AG08396 (cell line): ENCODE data around the gene HHIPL1.
"Not testable (repeated sequence)": the region's sequence is repeated elsewhere in the genome, so short reads cannot be mapped to it uniquely, and the experiment has no call there.

Experiments used
- DNase-seq: peaks from one replicate; pipeline ENCODE4 v3.0.0; 2012; ENCODE audit warnings: low spot score, mixed read lengths

Gene HHIPL1

GRCh38 chr14:99635116-99635515, 9.8 kb upstream of the HHIPL1 start:
- DNase-seq, result no peak

- no peak for DNase-seq
Observed at GRCh38 chr14:99636487-99636886, 8.4 kb upstream of the HHIPL1 start.

- DNase-seq, result no peak
Observed at GRCh38 chr14:99637624-99638023, 7.3 kb upstream of the HHIPL1 start.

GRCh38 chr14:99642771-99643170, 2.2 kb upstream of the HHIPL1 start:
- DNase-seq, result not testable (repeated sequence)

GRCh38 chr14:99643343-99643742, 1.6 kb upstream of the HHIPL1 start:
- DNase-seq, result no peak

- no peak for DNase-seq
Observed at GRCh38 chr14:99644035-99644587, 818 bp upstream of the HHIPL1 start.

- DNase-seq, result no peak
Observed at GRCh38 chr14:99645545-99646505, 896 bp downstream of the HHIPL1 start.

- peak; percentile 82 for DNase-seq
Observed at GRCh38 chr14:99647411-99647810, 2.5 kb downstream of the HHIPL1 start.

GRCh38 chr14:99648027-99648784, 3.3 kb downstream of the HHIPL1 start:
- no peak for DNase-seq

- peak; percentile 76 for DNase-seq
Observed at GRCh38 chr14:99649219-99649618, 4.3 kb downstream of the HHIPL1 start.

GRCh38 chr14:99649643-99650042, 4.7 kb downstream of the HHIPL1 start:
- no peak for DNase-seq

GRCh38 chr14:99650189-99650588, 5.3 kb downstream of the HHIPL1 start:
- DNase-seq, result no peak

- no peak for DNase-seq
Observed at GRCh38 chr14:99651953-99652746, 7.2 kb downstream of the HHIPL1 start.

GRCh38 chr14:99654235-99654985, 9.5 kb downstream of the HHIPL1 start:
- DNase-seq, result peak; percentile 90

- peak; percentile 56 for DNase-seq
Observed at GRCh38 chr14:99655521-99655920, 10.6 kb downstream of the HHIPL1 start.

- DNase-seq, result no peak
Observed at GRCh38 chr14:99656171-99656570, 11.2 kb downstream of the HHIPL1 start.

GRCh38 chr14:99657645-99658155, 12.8 kb downstream of the HHIPL1 start:
- DNase-seq, result no peak

GRCh38 chr14:99658218-99658845, 13.4 kb downstream of the HHIPL1 start:
- no peak for DNase-seq

- no peak for DNase-seq
Observed at GRCh38 chr14:99659333-99659741, 14.4 kb downstream of the HHIPL1 start.

GRCh38 chr14:99660006-99660566, 15.2 kb downstream of the HHIPL1 start:
- no peak for DNase-seq
